GM18873 (cell line): ENCODE results near the gene LMTK2.
A peak's percentile ranks its signal among the peaks of the same experiment; 100 is the strongest.

Experiments used
- ATAC-seq: cut with Tn5 transposase; IDR thresholded peaks from one replicate; pipeline ENCODE4 v1.9.1; 2021; ENCODE audit warnings: mild to moderate bottlenecking, moderate library complexity, moderate number of reproducible peaks; ENCODE audit not compliant: unreplicated experiment, low FRiP score

Gene LMTK2

GRCh38 chr7:98135984-98136383, 29.3 kb downstream of the LMTK2 start:
- ATAC-seq, result no peak

- ATAC-seq, result no peak
Measured at GRCh38 chr7:98136423-98136822, 29.8 kb downstream of the LMTK2 start.

- no peak for ATAC-seq
Measured at GRCh38 chr7:98137134-98137825, 30.6 kb downstream of the LMTK2 start.

- ATAC-seq, result peak; percentile 73
Measured at GRCh38 chr7:98137826-98138151, 31.1 kb downstream of the LMTK2 start.

GRCh38 chr7:98138672-98139071, 32.0 kb downstream of the LMTK2 start:
- no peak for ATAC-seq

- no peak for ATAC-seq
Measured at GRCh38 chr7:98142658-98143057, 36.0 kb downstream of the LMTK2 start.

GRCh38 chr7:98148607-98149006, 41.9 kb downstream of the LMTK2 start:
- ATAC-seq, result no peak

- no peak for ATAC-seq
Measured at GRCh38 chr7:98149116-98149692, 42.5 kb downstream of the LMTK2 start.

GRCh38 chr7:98151884-98152283, 45.2 kb downstream of the LMTK2 start:
- no peak for ATAC-seq

GRCh38 chr7:98156700-98157099, 50.0 kb downstream of the LMTK2 start:
- ATAC-seq, result no peak

GRCh38 chr7:98157761-98158160, 51.1 kb downstream of the LMTK2 start:
- no peak for ATAC-seq

GRCh38 chr7:98162758-98163157, 56.1 kb downstream of the LMTK2 start:
- ATAC-seq, result no peak

- ATAC-seq, result no peak
Measured at GRCh38 chr7:98163269-98163668, 56.6 kb downstream of the LMTK2 start.

- ATAC-seq, result no peak
Measured at GRCh38 chr7:98163704-98164494, 57.2 kb downstream of the LMTK2 start.

- no peak for ATAC-seq
Measured at GRCh38 chr7:98165827-98166667, 59.4 kb downstream of the LMTK2 start.

- no peak for ATAC-seq
Measured at GRCh38 chr7:98166668-98166970, 60.0 kb downstream of the LMTK2 start.

GRCh38 chr7:98167653-98168052, 61.0 kb downstream of the LMTK2 start:
- no peak for ATAC-seq

- ATAC-seq, result peak; percentile 71
Measured at GRCh38 chr7:98168181-98168903, 61.7 kb downstream of the LMTK2 start.

GRCh38 chr7:98168904-98169621, 62.4 kb downstream of the LMTK2 start:
- ATAC-seq, result no peak

GRCh38 chr7:98170966-98171365, 64.3 kb downstream of the LMTK2 start:
- ATAC-seq, result no peak
